HepG2 (cell line): ENCODE data around the gene HLA-DPA1.

Experiments
- ELF1 ChIP-seq: sonication (generic); formaldehyde crosslinking; IDR thresholded peaks from 2 replicates; pipeline ENCODE4 v1.4.0; 2020; ENCODE audit warnings: missing genetic modification reagents
- EP300 ChIP-seq, 3 experiments: sonication (generic) in 1 of 3; formaldehyde crosslinking in 1 of 3; IDR thresholded peaks; 2 replicates each; pipeline versions ENCODE4 v1.5.1 to v1.6.1; 2011 to 2020; ENCODE audit warnings: low read depth in 2 of 3, low read length in 2 of 3, borderline replicate concordance in 1 of 3, improper control_type of control experiment in 1 of 3, mild to moderate bottlenecking in 1 of 3, missing genetic modification reagents in 1 of 3, moderate library complexity in 1 of 3
- NR2C2 ChIP-seq: sonication (generic); formaldehyde crosslinking; IDR thresholded peaks from 2 replicates; pipeline ENCODE4 v1.4.0; 2020; ENCODE audit warnings: missing genetic modification reagents, mild to moderate bottlenecking, moderate library complexity, borderline replicate concordance
- POLR2A ChIP-seq, 2 experiments: IDR thresholded peaks; 2 replicates each; pipeline ENCODE4 v1.6.1; 2011; ENCODE audit warnings: low read depth in 2 of 2, low read length in 2 of 2, mild to moderate bottlenecking in 1 of 2, moderate library complexity in 1 of 2; ENCODE audit not compliant: insufficient read depth in 1 of 2
- XRCC5 ChIP-seq: fragments of 200-400 bp; formaldehyde crosslinking; optimal IDR thresholded peaks from 2 replicates; pipeline ENCODE3; 2017; ENCODE audit warnings: mild to moderate bottlenecking, low read length
- YY1 ChIP-seq: IDR thresholded peaks from 2 replicates; pipeline ENCODE4 v1.6.1; 2011; ENCODE audit warnings: low read length, low read depth, moderate library complexity, mild to moderate bottlenecking; ENCODE audit not compliant: insufficient read depth, insufficient replicate concordance
- ZFY ChIP-seq: sonication (generic); formaldehyde crosslinking; IDR thresholded peaks from 2 replicates; pipeline ENCODE4 v1.4.0; 2020; ENCODE audit warnings: missing genetic modification reagents
- ZNF747 ChIP-seq: sonication (generic); formaldehyde crosslinking; IDR thresholded peaks from 2 replicates; pipeline ENCODE4 v1.8.1; 2023; ENCODE audit warnings: missing genetic modification reagents, mild to moderate bottlenecking, borderline replicate concordance
- TF ChIP-seq, protein P1 (sequence below): sonication (generic); formaldehyde crosslinking; IDR thresholded peaks from 2 replicates; pipeline ENCODE4 v1.5.0; 2020; ENCODE audit warnings: mild to moderate bottlenecking, missing genetic modification reagents, moderate library complexity
- TF ChIP-seq, protein P2 (sequence below): sonication (generic); formaldehyde crosslinking; IDR thresholded peaks from 2 replicates; pipeline ENCODE4 v1.5.0; 2020; ENCODE audit warnings: missing genetic modification reagents
- TF ChIP-seq, protein P3 (sequence below): sonication (generic); formaldehyde crosslinking; IDR thresholded peaks from 2 replicates; pipeline ENCODE4 v1.4.0; 2020; ENCODE audit warnings: missing genetic modification reagents
- TF ChIP-seq, protein P4 (sequence below): IDR thresholded peaks from 2 replicates; pipeline ENCODE4 v1.6.1; 2012; ENCODE audit warnings: inconsistent platforms
- TF ChIP-seq, protein P5 (sequence below): sonication (generic); formaldehyde crosslinking; IDR thresholded peaks from 2 replicates; pipeline ENCODE4 v1.4.0; 2020; ENCODE audit warnings: low read depth, mild to moderate bottlenecking, missing genetic modification reagents
- TF ChIP-seq, protein P6 (sequence below): sonication (generic); formaldehyde crosslinking; IDR thresholded peaks from 2 replicates; pipeline ENCODE4 v1.4.0; 2020; ENCODE audit warnings: missing genetic modification reagents

DNA sequence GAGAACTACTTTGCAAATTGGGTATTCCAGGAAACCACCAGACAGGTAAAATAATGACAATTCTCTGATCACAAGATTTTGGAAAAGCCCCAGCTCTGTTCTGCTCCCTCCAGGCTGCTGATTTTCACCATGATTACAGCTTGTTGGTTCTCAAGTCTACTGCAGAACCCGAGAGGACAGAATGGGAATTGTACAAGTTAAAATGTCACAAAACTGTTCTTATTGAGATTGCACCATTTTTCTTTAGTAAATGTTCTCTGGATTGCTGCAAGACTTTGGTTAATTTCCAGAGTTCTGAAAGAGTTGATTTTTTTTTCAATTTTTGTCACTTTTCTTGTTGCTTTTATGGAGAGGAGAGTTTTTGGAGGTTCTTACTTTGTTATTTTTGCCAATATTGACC, 36.9 kb downstream of the HLA-DPA1 start:
- TF ChIP-seq POLR2A (IDR thresholded peaks at IDR 0.05; ENCODE audit: insufficient read depth in 1 of 2, low read depth in 2 of 2, low read length in 2 of 2) (no peak), ELF1 (no peak), ZFY (no peak), YY1 (no peak), NR2C2 (CRISPR knock-in tag) (no peak), ZNF747 (no peak), XRCC5 (no peak), EP300 (IDR thresholded peaks at IDR 0.05; ENCODE audit: low read depth in 2 of 2, low read length in 2 of 2) (no peak), EP300 (CRISPR knock-in tag; IDR thresholded peaks at IDR 0.05; ENCODE audit: borderline replicate concordance) (no peak)
- TF ChIP-seq, protein P1, sequence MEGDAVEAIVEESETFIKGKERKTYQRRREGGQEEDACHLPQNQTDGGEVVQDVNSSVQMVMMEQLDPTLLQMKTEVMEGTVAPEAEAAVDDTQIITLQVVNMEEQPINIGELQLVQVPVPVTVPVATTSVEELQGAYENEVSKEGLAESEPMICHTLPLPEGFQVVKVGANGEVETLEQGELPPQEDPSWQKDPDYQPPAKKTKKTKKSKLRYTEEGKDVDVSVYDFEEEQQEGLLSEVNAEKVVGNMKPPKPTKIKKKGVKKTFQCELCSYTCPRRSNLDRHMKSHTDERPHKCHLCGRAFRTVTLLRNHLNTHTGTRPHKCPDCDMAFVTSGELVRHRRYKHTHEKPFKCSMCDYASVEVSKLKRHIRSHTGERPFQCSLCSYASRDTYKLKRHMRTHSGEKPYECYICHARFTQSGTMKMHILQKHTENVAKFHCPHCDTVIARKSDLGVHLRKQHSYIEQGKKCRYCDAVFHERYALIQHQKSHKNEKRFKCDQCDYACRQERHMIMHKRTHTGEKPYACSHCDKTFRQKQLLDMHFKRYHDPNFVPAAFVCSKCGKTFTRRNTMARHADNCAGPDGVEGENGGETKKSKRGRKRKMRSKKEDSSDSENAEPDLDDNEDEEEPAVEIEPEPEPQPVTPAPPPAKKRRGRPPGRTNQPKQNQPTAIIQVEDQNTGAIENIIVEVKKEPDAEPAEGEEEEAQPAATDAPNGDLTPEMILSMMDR (CRISPR knock-in tag), result no peak
- TF ChIP-seq, protein P2, sequence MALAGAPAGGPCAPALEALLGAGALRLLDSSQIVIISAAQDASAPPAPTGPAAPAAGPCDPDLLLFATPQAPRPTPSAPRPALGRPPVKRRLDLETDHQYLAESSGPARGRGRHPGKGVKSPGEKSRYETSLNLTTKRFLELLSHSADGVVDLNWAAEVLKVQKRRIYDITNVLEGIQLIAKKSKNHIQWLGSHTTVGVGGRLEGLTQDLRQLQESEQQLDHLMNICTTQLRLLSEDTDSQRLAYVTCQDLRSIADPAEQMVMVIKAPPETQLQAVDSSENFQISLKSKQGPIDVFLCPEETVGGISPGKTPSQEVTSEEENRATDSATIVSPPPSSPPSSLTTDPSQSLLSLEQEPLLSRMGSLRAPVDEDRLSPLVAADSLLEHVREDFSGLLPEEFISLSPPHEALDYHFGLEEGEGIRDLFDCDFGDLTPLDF, result no peak
- TF ChIP-seq, protein P3, sequence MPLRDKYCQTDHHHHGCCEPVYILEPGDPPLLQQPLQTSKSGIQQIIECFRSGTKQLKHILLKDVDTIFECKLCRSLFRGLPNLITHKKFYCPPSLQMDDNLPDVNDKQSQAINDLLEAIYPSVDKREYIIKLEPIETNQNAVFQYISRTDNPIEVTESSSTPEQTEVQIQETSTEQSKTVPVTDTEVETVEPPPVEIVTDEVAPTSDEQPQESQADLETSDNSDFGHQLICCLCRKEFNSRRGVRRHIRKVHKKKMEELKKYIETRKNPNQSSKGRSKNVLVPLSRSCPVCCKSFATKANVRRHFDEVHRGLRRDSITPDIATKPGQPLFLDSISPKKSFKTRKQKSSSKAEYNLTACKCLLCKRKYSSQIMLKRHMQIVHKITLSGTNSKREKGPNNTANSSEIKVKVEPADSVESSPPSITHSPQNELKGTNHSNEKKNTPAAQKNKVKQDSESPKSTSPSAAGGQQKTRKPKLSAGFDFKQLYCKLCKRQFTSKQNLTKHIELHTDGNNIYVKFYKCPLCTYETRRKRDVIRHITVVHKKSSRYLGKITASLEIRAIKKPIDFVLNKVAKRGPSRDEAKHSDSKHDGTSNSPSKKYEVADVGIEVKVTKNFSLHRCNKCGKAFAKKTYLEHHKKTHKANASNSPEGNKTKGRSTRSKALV (CRISPR knock-in tag), result no peak
- TF ChIP-seq, protein P4, sequence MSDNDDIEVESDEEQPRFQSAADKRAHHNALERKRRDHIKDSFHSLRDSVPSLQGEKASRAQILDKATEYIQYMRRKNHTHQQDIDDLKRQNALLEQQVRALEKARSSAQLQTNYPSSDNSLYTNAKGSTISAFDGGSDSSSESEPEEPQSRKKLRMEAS, result no peak
- TF ChIP-seq, protein P5, sequence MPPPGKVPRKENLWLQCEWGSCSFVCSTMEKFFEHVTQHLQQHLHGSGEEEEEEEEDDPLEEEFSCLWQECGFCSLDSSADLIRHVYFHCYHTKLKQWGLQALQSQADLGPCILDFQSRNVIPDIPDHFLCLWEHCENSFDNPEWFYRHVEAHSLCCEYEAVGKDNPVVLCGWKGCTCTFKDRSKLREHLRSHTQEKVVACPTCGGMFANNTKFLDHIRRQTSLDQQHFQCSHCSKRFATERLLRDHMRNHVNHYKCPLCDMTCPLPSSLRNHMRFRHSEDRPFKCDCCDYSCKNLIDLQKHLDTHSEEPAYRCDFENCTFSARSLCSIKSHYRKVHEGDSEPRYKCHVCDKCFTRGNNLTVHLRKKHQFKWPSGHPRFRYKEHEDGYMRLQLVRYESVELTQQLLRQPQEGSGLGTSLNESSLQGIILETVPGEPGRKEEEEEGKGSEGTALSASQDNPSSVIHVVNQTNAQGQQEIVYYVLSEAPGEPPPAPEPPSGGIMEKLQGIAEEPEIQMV (CRISPR knock-in tag), result no peak
- TF ChIP-seq, protein P6, sequence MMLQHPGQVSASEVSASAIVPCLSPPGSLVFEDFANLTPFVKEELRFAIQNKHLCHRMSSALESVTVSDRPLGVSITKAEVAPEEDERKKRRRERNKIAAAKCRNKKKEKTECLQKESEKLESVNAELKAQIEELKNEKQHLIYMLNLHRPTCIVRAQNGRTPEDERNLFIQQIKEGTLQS, result no peak
